Kidney epithelial cell (primary cell): ENCODE measurements around the gene CCDC136. TPM values are rescaled to one million over a fixed set of nuclear protein-coding genes. Genes with fewer than 3 reads are reported as not detected.

Experiments used
- DNase-seq: peaks from one replicate; pipeline ENCODE4 v3.0.0-alpha.2; 2010; ENCODE audit warnings: low read depth
- H3K27me3 ChIP-seq: 2 replicates; pipeline ENCODE4 v1.6.0; 2011; ENCODE audit warnings: low read length; ENCODE audit not compliant: control insufficient read depth, insufficient read depth
- H3K36me3 ChIP-seq: 2 replicates; pipeline ENCODE4 v1.5.1; 2011; ENCODE audit warnings: low read length; ENCODE audit not compliant: control insufficient read depth, insufficient read depth
- H3K4me3 ChIP-seq: 2 replicates; pipeline ENCODE4 v1.5.1; 2011; ENCODE audit warnings: low read depth, mild to moderate bottlenecking, control low read depth, low read length
- total RNA-seq: library from RNA; depleted of rRNA; stranded (reverse); fragments of >200 nt; gene quantifications from 2 replicates; pipeline ENCODE4 v1.2.3, GENCODE V29; 2015
- TF ChIP-seq, protein P1 (sequence below): IDR thresholded peaks from 2 replicates; pipeline ENCODE4 v1.5.1; 2011; ENCODE audit warnings: mild to moderate bottlenecking, moderate library complexity, low read length, control low read depth, inconsistent platforms; ENCODE audit not compliant: insufficient read depth, poor library complexity, severe bottlenecking

CCDC136 gene
- total RNA-seq, 1 donor from 2014 or later, result 7.2 TPM

DNA sequence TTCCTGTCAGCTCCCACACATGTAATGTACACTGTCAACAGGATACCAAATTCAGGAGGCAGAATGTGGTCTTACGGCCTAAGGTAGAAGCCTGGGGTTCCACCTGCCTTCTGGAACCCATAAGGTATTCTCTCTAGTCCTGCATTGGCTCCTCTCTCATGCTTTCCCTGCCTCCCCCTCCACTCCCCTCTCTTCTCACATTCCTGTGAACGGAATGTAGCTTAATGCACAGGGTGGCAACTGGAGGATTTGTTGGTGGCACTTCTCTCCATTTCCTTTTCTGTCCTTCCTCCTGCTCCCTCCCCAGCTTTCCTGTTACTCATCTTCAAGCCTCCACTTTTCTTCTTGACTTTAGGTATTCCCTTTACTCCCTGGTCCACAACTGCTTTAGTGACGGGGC, 26.9 kb downstream of the CCDC136 start:
- TF ChIP-seq, protein P1, sequence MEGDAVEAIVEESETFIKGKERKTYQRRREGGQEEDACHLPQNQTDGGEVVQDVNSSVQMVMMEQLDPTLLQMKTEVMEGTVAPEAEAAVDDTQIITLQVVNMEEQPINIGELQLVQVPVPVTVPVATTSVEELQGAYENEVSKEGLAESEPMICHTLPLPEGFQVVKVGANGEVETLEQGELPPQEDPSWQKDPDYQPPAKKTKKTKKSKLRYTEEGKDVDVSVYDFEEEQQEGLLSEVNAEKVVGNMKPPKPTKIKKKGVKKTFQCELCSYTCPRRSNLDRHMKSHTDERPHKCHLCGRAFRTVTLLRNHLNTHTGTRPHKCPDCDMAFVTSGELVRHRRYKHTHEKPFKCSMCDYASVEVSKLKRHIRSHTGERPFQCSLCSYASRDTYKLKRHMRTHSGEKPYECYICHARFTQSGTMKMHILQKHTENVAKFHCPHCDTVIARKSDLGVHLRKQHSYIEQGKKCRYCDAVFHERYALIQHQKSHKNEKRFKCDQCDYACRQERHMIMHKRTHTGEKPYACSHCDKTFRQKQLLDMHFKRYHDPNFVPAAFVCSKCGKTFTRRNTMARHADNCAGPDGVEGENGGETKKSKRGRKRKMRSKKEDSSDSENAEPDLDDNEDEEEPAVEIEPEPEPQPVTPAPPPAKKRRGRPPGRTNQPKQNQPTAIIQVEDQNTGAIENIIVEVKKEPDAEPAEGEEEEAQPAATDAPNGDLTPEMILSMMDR, result no peak
- Histone ChIP-seq H3K36me3 (no peaks in the 10 kb centered on the region), H3K4me3 (no peak overlapping the region), H3K27me3 (peaks cover 4% of the 10 kb centered on the region)
- DNase-seq, result no peak

DNA sequence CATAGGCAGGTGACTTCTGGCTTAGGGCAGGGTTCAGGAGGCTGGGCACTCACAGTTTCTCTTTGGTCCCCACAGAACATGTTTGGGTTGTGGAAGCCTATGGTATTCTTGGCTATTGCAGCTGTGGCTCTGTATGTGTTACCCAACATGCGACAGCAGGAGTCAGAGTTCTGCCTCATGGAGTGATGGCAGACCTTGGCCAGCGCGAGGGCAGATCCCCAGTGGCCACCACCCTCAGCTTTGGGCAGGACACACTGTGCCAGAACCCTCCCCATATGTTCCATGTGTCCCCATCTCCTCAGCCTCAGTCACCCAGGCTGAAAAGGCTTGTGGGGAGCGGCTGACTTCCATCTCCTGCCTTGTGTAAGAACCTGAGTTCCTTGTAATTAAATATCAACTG, 30.0 kb downstream of the CCDC136 start:
- TF ChIP-seq, protein P1, result no peak
- Histone ChIP-seq H3K36me3 (no peaks in the 10 kb centered on the region), H3K27me3 (peaks cover 4% of the 10 kb centered on the region), H3K4me3 (no peak overlapping the region)
- no peak for DNase-seq

DNA sequence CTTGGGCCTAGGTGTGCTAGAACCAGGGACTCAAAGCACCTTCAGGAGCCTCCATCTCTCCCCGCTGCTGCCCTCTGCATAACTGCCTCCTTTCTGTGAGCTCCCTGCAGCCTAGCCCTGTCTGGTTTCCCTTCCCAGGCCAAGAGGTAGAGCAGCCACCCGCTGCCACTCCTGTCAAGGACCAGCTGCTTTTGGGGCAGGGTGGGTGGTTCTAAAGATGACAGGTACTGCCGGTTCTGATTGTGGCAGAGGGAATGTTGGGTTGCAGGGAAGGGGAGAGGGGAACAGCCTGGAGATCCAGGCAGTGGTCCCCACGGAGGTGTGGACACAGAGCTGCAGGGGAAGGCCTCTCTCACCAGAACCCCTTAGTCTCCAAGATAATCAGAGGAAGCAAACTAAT, 34.7 kb downstream of the CCDC136 start:
- DNase-seq, result no peak
- no peak overlapping the region for H3K4me3 ChIP-seq
- no peaks in the 10 kb centered on the region for H3K36me3 ChIP-seq
- H3K27me3 ChIP-seq, result peaks cover 2% of the 10 kb centered on the region
- TF ChIP-seq, protein P1, result no peak

- H3K27me3 ChIP-seq, result no peaks in the 10 kb centered on the region
- H3K4me3 ChIP-seq, result no peak overlapping the region
- TF ChIP-seq, protein P1, result no peak
- no peak for DNase-seq
- no peaks in the 10 kb centered on the region for H3K36me3 ChIP-seq
These were observed 35.1 kb downstream of the CCDC136 start for GRCh38 chr7:128826916-128827247.

GRCh38 chr7:128827248-128827958, 35.6 kb downstream of the CCDC136 start:
- no peaks in the 10 kb centered on the region for H3K36me3 ChIP-seq
- DNase-seq, result no peak
- TF ChIP-seq, protein P1, result no peak
- no peak overlapping the region for H3K4me3 ChIP-seq
- H3K27me3 ChIP-seq, result no peaks in the 10 kb centered on the region
